H1 (cell line): ENCODE measurements around the gene IL16. TPM values are rescaled to one million over a fixed set of nuclear protein-coding genes. Genes with fewer than 3 reads are reported as not detected.
"Not testable (repeated sequence)": the region's sequence is repeated elsewhere in the genome, so short reads cannot be mapped to it uniquely, and the experiment has no call there.

Source experiments
- CTCF ChIA-PET: fragments of 300-600 bp; sonication (Branson Sonifier 250); formaldehyde crosslinking; loops from one replicate; lab custom pipeline; 2021; ENCODE audit not compliant: partially characterized antibody; lab: Charles Lee
- POLR2A ChIA-PET: fragments of 300-600 bp; sonication (Branson Sonifier 250); formaldehyde crosslinking; loops from one replicate; lab custom pipeline; 2021; ENCODE audit warnings: inconsistent platforms; ENCODE audit not compliant: partially characterized antibody; lab: Charles Lee
- DNase-seq, 2 experiments: peaks; one replicate each; pipeline versions ENCODE4 v3.0.0 to v3.0.0-alpha.2; 2010 to 2022; ENCODE audit warnings: low spot score in 2 of 2, low read depth in 1 of 2, mixed read lengths in 1 of 2
- FAIRE-seq: peaks from 2 replicates; lab custom pipeline; 2011; peaks lifted over from hg19 to GRCh38; lab: Jason Lieb, UNC
- H2AFZ ChIP-seq: 2 replicates; pipeline ENCODE4 v1.8.1; 2012; ENCODE audit warnings: low read length, inconsistent platforms
- H2AK5ac ChIP-seq: 2 replicates; pipeline ENCODE4 v1.6.1; 2013; ENCODE audit warnings: low read depth, low read length
- H2BK120ac ChIP-seq: replicated peaks from 2 replicates; pipeline ENCODE3; 2013; ENCODE audit warnings: low read depth, low read length, inconsistent platforms
- H2BK12ac ChIP-seq: 2 replicates; pipeline ENCODE4 v1.6.1; 2013; ENCODE audit warnings: low read depth, low read length
- H2BK15ac ChIP-seq: 2 replicates; pipeline ENCODE4 v1.6.1; 2013; ENCODE audit warnings: low read length
- H2BK20ac ChIP-seq: 2 replicates; pipeline ENCODE4 v1.6.1; 2013; ENCODE audit warnings: low read length
- H2BK5ac ChIP-seq: 2 replicates; pipeline ENCODE4 v1.6.1; 2013; ENCODE audit warnings: low read depth, low read length
- H3K14ac ChIP-seq: 2 replicates; pipeline ENCODE4 v1.6.1; 2013; ENCODE audit warnings: inconsistent platforms; ENCODE audit not compliant: insufficient read length
- H3K18ac ChIP-seq: 2 replicates; pipeline ENCODE4 v1.6.1; 2013; ENCODE audit warnings: low read length; ENCODE audit errors: extremely low read depth
- H3K23ac ChIP-seq: 2 replicates; pipeline ENCODE4 v1.6.1; 2013; ENCODE audit warnings: inconsistent platforms; ENCODE audit not compliant: insufficient read length
- H3K23me2 ChIP-seq: 2 replicates; pipeline ENCODE4 v1.6.1; 2013; ENCODE audit warnings: low read depth, low read length
- H3K27ac ChIP-seq: 2 replicates; pipeline ENCODE4 v1.6.1; 2011; ENCODE audit warnings: low read depth, low read length, inconsistent platforms
- H3K27me3 ChIP-seq, 4 experiments: replicated peaks in 1 of 4; 1 replicate in 1 of 4; 2 replicates in 3 of 4; pipeline versions ENCODE4 v1.6.1 to v1.8.1; 2011 to 2013; ENCODE audit warnings: low read length in 3 of 4, mild to moderate bottlenecking in 3 of 4, inconsistent platforms in 2 of 4, mixed read lengths in 2 of 4, moderate library complexity in 1 of 4; ENCODE audit not compliant: control insufficient read depth in 3 of 4, insufficient read depth in 3 of 4; ENCODE audit errors: extremely low read depth in 1 of 4
- H3K36me3 ChIP-seq, 4 experiments: 2 replicates each; pipeline versions ENCODE4 v1.6.1 to v1.8.1; 2011 to 2013; ENCODE audit warnings: mild to moderate bottlenecking in 4 of 4, low read length in 3 of 4, moderate library complexity in 2 of 4, control low read depth in 1 of 4, inconsistent platforms in 1 of 4; ENCODE audit not compliant: insufficient read depth in 4 of 4, control insufficient read depth in 2 of 4
- H3K4ac ChIP-seq: replicated peaks from 2 replicates; pipeline ENCODE3; 2013; ENCODE audit warnings: low read length, low read depth, mixed read lengths, inconsistent platforms; ENCODE audit not compliant: insufficient read length
- H3K4me1 ChIP-seq, 4 experiments: replicated peaks in 1 of 4; 1 replicate in 1 of 4; 2 replicates in 3 of 4; pipeline versions ENCODE4 v1.6.1 to v1.8.1; 2011 to 2013; ENCODE audit warnings: low read length in 3 of 4, inconsistent platforms in 2 of 4, mixed read lengths in 1 of 4; ENCODE audit not compliant: insufficient read depth in 4 of 4, control insufficient read depth in 3 of 4
- H3K4me2 ChIP-seq, 2 experiments: 2 replicates each; pipeline versions ENCODE4 v1.6.1 to v1.8.1; 2011 to 2013; ENCODE audit warnings: low read depth in 2 of 2, low read length in 2 of 2, control low read depth in 1 of 2, inconsistent platforms in 1 of 2, mild to moderate bottlenecking in 1 of 2; ENCODE audit not compliant: insufficient read depth in 1 of 2
- H3K4me3 ChIP-seq, 4 experiments: fragments of 200-600, 300-600 bp in 1 of 4; sonication (generic), shearing (Covaris generic), sonication (Bioruptor Twin) in 1 of 4; 2 replicates each; pipeline versions ENCODE4 v1.5.1 to v1.8.1; 2011 to 2016; ENCODE audit warnings: low read length in 4 of 4, low read depth in 3 of 4, control low read depth in 2 of 4, inconsistent platforms in 2 of 4, mild to moderate bottlenecking in 2 of 4, mixed read lengths in 1 of 4, moderate library complexity in 1 of 4; ENCODE audit not compliant: insufficient read depth in 2 of 4; ENCODE audit errors: extremely low read depth in 1 of 4
- H3K56ac ChIP-seq: replicated peaks from 2 replicates; pipeline ENCODE3; 2013; ENCODE audit warnings: low read depth, mild to moderate bottlenecking, mixed read lengths, low read length, inconsistent platforms; ENCODE audit not compliant: insufficient read length
- H3K79me1 ChIP-seq: 2 replicates; pipeline ENCODE4 v1.6.1; 2013; ENCODE audit warnings: low read depth, low read length, control low read depth
- H3K79me2 ChIP-seq, 2 experiments: 2 replicates each; pipeline versions ENCODE4 v1.6.1 to v1.8.1; 2012 to 2013; ENCODE audit warnings: low read length in 2 of 2, mild to moderate bottlenecking in 2 of 2, inconsistent platforms in 1 of 2; ENCODE audit not compliant: insufficient read depth in 2 of 2, control insufficient read depth in 1 of 2
- H3K9ac ChIP-seq, 4 experiments: replicated peaks in 1 of 4; 1 replicate in 1 of 4; 2 replicates in 3 of 4; pipeline versions ENCODE4 v1.6.1 to v1.8.1; 2011 to 2013; ENCODE audit warnings: low read depth in 3 of 4, low read length in 3 of 4, control low read depth in 2 of 4, mild to moderate bottlenecking in 2 of 4, moderate library complexity in 2 of 4, inconsistent platforms in 1 of 4; ENCODE audit errors: extremely low read depth in 1 of 4
- H3K9me3 ChIP-seq, 2 experiments: 2 replicates each; pipeline versions ENCODE4 v1.6.1 to v1.8.1; 2012 to 2013; ENCODE audit warnings: mild to moderate bottlenecking in 2 of 2, moderate library complexity in 2 of 2, control low read depth in 1 of 2, inconsistent platforms in 1 of 2, low read depth in 1 of 2, low read length in 1 of 2, mixed read lengths in 1 of 2; ENCODE audit not compliant: insufficient read depth in 2 of 2
- H4K20me1 ChIP-seq, 2 experiments: replicated peaks in 1 of 2; 2 replicates each; pipeline versions ENCODE3 to v1.8.1; 2011 to 2013; ENCODE audit warnings: inconsistent platforms in 2 of 2, low read length in 2 of 2, mild to moderate bottlenecking in 1 of 2; ENCODE audit not compliant: insufficient read depth in 2 of 2, control insufficient read depth in 1 of 2
- H4K5ac ChIP-seq: 2 replicates; pipeline ENCODE4 v1.6.1; 2013; ENCODE audit warnings: low read length, low read depth, mixed read lengths, inconsistent platforms; ENCODE audit not compliant: insufficient read length
- H4K8ac ChIP-seq: 2 replicates; pipeline ENCODE4 v1.8.0; 2013; ENCODE audit warnings: mild to moderate bottlenecking, moderate library complexity, low read length, inconsistent platforms; ENCODE audit not compliant: insufficient read depth; ENCODE audit errors: extremely low read depth
- H4K91ac ChIP-seq: replicated peaks from 2 replicates; pipeline ENCODE3; 2013; ENCODE audit warnings: low read length, mixed read lengths, inconsistent platforms; ENCODE audit not compliant: insufficient read length
- E2F6 ChIP-seq: IDR thresholded peaks from 2 replicates; pipeline ENCODE4 v1.6.1; 2012; ENCODE audit warnings: inconsistent platforms
- MAFK ChIP-seq: IDR thresholded peaks from 2 replicates; pipeline ENCODE4 v1.6.1; 2012; ENCODE audit warnings: low read depth, mild to moderate bottlenecking, improper control_type of control experiment, low read length
- WGBS, 2 experiments: shearing (Covaris generic) in 1 of 2; methylation state at CpG; one replicate each; pipeline versions ENCODE4 v1.1.6 to v1.1.7; 2013 to 2015; ENCODE audit warnings: low lambda C conversion rate in 2 of 2, mixed read lengths in 2 of 2, inconsistent platforms in 1 of 2, low coverage in 1 of 2, missing lambda C conversion rate in 1 of 2; ENCODE audit not compliant: insufficient replicate concordance in 2 of 2, insufficient coverage in 1 of 2, insufficient read length in 1 of 2; ENCODE audit errors: extremely low coverage in 1 of 2, missing lambda C conversion rate in 1 of 2; 5-methylcytosine and 5-hydroxymethylcytosine counted together
- polyA plus RNA-seq, 7 experiments: library from polyadenylated mRNA; depleted of rRNA in 3 of 7; stranded (reverse) in 5 of 7; unstranded in 2 of 7; fragments of >200 nt in 5 of 7; fragments of 200-250 nt in 2 of 7; gene quantifications; 1 replicate in 5 of 7; 2 replicates in 1 of 7; 4 replicates in 1 of 7; pipeline versions ENCODE4 v1.2.1 to v1.2.3, GENCODE V29; 2011 to 2013; ENCODE audit warnings: missing spikeins in 2 of 7, mixed read lengths in 2 of 7
- total RNA-seq: library from RNA; stranded (reverse); fragmentation: NEBNext Ultra II Directional; extraction: Animal tissue kit (Norgen Biotek cat#: 25700); gene quantifications from 2 replicates; pipeline ENCODE4 v1.2.1, GENCODE V29; 2021

IL16 gene
- total and polyA plus RNA-seq, 2 of the 8 experiments (the other 6 are each of a cell fraction or from before 2014, with no cell fraction given): 0.03 to 0.09 TPM

- TF ChIP-seq E2F6: no peak
- TF ChIP-seq MAFK: no peak
These were observed 151.2 kb downstream of the IL16 start (continued) for GRCh38 chr15:81347910-81348309.

- H3K18ac ChIP-seq, CTCF ChIA-PET, H2BK12ac ChIP-seq, H4K91ac ChIP-seq, FAIRE-seq, H4K5ac ChIP-seq, H3K4me1 ChIP-seq, H2BK20ac ChIP-seq, H3K23me2 ChIP-seq, H3K36me3 ChIP-seq, H3K4me3 ChIP-seq, H2BK120ac ChIP-seq, H3K9me3 ChIP-seq, H3K14ac ChIP-seq, H3K79me2 ChIP-seq, H3K4me2 ChIP-seq, H2AK5ac ChIP-seq, H4K20me1 ChIP-seq, POLR2A ChIA-PET, H3K27me3 ChIP-seq, H2BK5ac ChIP-seq, H2AFZ ChIP-seq, H2BK15ac ChIP-seq, H3K23ac ChIP-seq, DNase-seq, H3K79me1 ChIP-seq, H3K27ac ChIP-seq, H3K9ac ChIP-seq, H4K8ac ChIP-seq, H3K4ac ChIP-seq, H3K56ac ChIP-seq: not testable (repeated sequence)
- WGBS, 2 experiments: 88% methylated on average over 11 of the region's 11 CpGs; no CpG with 5 or more reads in 1 of the 2 experiments
These were observed 152.0 kb downstream of the IL16 start for GRCh38 chr15:81348691-81349090.
